ENCODE results near the gene OCA2.

Gene OCA2

GRCh38 chr15:28112962-28113361 is 13.8 kb upstream of the OCA2 start:
- Histone ChIP-seq H2AK5ac (ENCODE audit: low read length, severe bottlenecking) (no peak overlapping the region), H3K4me1 (ENCODE audit: control insufficient read depth, insufficient read depth, low read depth, low read length) (peaks cover 13% of the 10 kb centered on the region), H3K18ac (ENCODE audit: low read depth in 1 of 2, low read length in 2 of 2) (no peak overlapping the region), H4K8ac (ENCODE audit: low read length) (no peak overlapping the region), H2BK5ac (ENCODE audit: low read depth, low read length, poor library complexity, severe bottlenecking) (no peak overlapping the region), H3K14ac (ENCODE audit: low read length in 2 of 2) (no peak overlapping the region), H3K9ac (ENCODE audit: low read length) (no peak overlapping the region), H3K4ac (ENCODE audit: low read depth in 1 of 2, low read length in 2 of 2) (no peak overlapping the region), H4K91ac (ENCODE audit: low read length) (no peak overlapping the region), H3K9me3 (ENCODE audit: control insufficient read depth, low read length) (no peaks in the 10 kb centered on the region), H2BK15ac (ENCODE audit: low read depth, poor library complexity, severe bottlenecking) (no peak overlapping the region), H3K4me3 (ENCODE audit: insufficient read depth in 1 of 2, low read depth in 1 of 2, low read length in 2 of 2) (no peak overlapping the region), H3K36me3 (ENCODE audit: control insufficient read depth in 1 of 2, insufficient read depth in 2 of 2, low read depth in 1 of 2, low read length in 2 of 2) (peaks cover 66 to 70% of the 10 kb centered on the region in 2 experiments), H2BK12ac (ENCODE audit: low read length in 2 of 2) (no peak overlapping the region), H3K27me3 (ENCODE audit: control insufficient read depth in 1 of 2, insufficient read depth in 1 of 2, low read length in 2 of 2) (peaks cover 0 to 1% of the 10 kb centered on the region in 2 experiments), H2BK120ac (ENCODE audit: low read depth, low read length) (no peak overlapping the region), H3K4me2 (ENCODE audit: low read length, poor library complexity, severe bottlenecking) (no peak overlapping the region), H3K27ac (ENCODE audit: low read length, poor library complexity, severe bottlenecking) (no peak overlapping the region), H3K79me1 (replicated peaks; ENCODE audit: low read length, poor library complexity, severe bottlenecking) (peaks cover 13% of the 10 kb centered on the region), H3K23ac (ENCODE audit: low read length in 2 of 2) (no peak overlapping the region), H2AFZ (ENCODE audit: low read depth, low read length) (no peak overlapping the region)
- DNase-seq, result no peak
- WGBS, result 96% methylated on average over 26 of the region's 26 CpGs

DNA sequence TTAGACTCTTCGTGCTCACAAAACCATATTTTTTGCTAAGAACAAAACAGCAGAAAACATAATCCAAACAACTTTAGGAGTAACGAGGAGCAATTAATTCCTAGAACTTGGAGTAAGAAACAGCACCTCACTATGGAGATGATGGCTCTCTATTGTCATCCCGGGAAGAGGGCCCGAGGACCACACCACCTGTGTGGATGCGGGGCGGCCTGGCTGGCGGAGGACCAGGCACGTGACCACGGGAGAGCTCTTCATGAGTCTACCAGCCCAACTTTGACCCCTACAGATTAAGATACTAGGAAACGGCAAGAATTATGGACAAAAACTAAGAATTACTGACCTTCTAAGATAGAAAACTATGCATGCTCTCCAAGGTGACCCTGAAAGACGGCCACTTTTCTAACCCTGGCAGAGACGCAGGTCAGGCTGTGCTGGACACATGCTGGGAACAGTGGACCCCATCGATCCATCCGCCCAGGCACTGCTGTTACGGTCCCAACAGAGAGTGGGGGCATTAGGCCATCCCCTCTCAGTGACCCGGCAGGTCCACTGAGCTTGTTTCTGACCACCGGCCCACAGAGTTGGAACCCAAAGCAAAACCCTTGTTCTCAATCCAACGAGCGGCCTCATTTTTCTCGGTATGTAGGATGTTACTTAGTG is 13.1 kb upstream of the OCA2 start:
- Histone ChIP-seq H4K91ac (ENCODE audit: low read length) (no peak overlapping the region), H3K27ac (ENCODE audit: low read length, poor library complexity, severe bottlenecking) (no peak overlapping the region), H3K4me3 (ENCODE audit: insufficient read depth in 1 of 2, low read depth in 1 of 2, low read length in 2 of 2) (no peak overlapping the region), H2BK5ac (ENCODE audit: low read depth, low read length, poor library complexity, severe bottlenecking) (no peak overlapping the region), H3K9ac (ENCODE audit: low read length) (no peak overlapping the region), H3K18ac (ENCODE audit: low read depth in 1 of 2, low read length in 2 of 2) (no peak overlapping the region), H3K4me1 (ENCODE audit: control insufficient read depth, insufficient read depth, low read depth, low read length) (peaks cover 18% of the 10 kb centered on the region), H3K14ac (ENCODE audit: low read length in 2 of 2) (no peak overlapping the region), H2AFZ (ENCODE audit: low read depth, low read length) (no peak overlapping the region), H2BK15ac (ENCODE audit: low read depth, poor library complexity, severe bottlenecking) (no peak overlapping the region), H3K9me3 (ENCODE audit: control insufficient read depth, low read length) (no peaks in the 10 kb centered on the region), H2BK12ac (ENCODE audit: low read length in 2 of 2) (no peak overlapping the region), H4K8ac (ENCODE audit: low read length) (no peak overlapping the region), H3K4me2 (ENCODE audit: low read length, poor library complexity, severe bottlenecking) (no peak overlapping the region), H2AK5ac (ENCODE audit: low read length, severe bottlenecking) (no peak overlapping the region), H3K36me3 (ENCODE audit: control insufficient read depth in 1 of 2, insufficient read depth in 2 of 2, low read depth in 1 of 2, low read length in 2 of 2) (peaks cover 60 to 63% of the 10 kb centered on the region in 2 experiments), H3K4ac (ENCODE audit: low read depth in 1 of 2, low read length in 2 of 2) (no peak overlapping the region), H3K27me3 (ENCODE audit: control insufficient read depth in 1 of 2, insufficient read depth in 1 of 2, low read length in 2 of 2) (peaks cover 0 to 5% of the 10 kb centered on the region in 2 experiments), H2BK120ac (ENCODE audit: low read depth, low read length) (no peak overlapping the region), H3K23ac (ENCODE audit: low read length in 2 of 2) (no peak overlapping the region), H3K79me1 (replicated peaks; ENCODE audit: low read length, poor library complexity, severe bottlenecking) (peaks cover 12% of the 10 kb centered on the region)
- no peak for DNase-seq
- 97% methylated on average over 20 of the region's 20 CpGs for WGBS

DNA sequence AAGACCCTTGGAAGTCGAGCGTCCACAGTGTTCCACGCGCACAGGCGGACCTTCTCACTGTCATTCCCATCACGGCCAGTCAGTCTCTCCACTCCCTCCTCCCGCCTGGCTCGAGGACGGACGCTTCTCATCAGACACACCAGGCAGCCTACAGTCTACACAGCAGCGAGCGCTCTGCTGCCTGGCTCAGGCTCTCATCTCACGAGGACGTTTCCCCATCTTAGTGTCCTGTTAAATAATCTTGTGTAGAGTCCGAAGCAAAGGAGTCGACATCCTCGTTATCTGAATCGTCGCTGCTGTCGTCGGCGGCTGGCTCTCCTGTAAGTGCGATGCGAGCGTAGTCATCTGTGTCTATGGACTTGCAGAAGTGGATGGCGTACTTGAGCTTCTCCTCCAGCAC is 12.4 kb upstream of the OCA2 start:
- no peak overlapping the region for H2BK5ac ChIP-seq (ENCODE audit: low read depth, low read length, poor library complexity, severe bottlenecking)
- H3K14ac ChIP-seq (ENCODE audit: low read length in 2 of 2), result no peak overlapping the region
- DNase-seq, result no peak
- peaks cover 23% of the 10 kb centered on the region for H3K4me1 ChIP-seq (ENCODE audit: control insufficient read depth, insufficient read depth, low read depth, low read length)
- no peak overlapping the region for H3K4ac ChIP-seq (ENCODE audit: low read depth in 1 of 2, low read length in 2 of 2)
- peaks cover 0 to 12% of the 10 kb centered on the region in 2 experiments for H3K27me3 ChIP-seq (ENCODE audit: control insufficient read depth in 1 of 2, insufficient read depth in 1 of 2, low read length in 2 of 2)
- H2AK5ac ChIP-seq (ENCODE audit: low read length, severe bottlenecking), result no peak overlapping the region
- H3K9me3 ChIP-seq (ENCODE audit: control insufficient read depth, low read length), result no peaks in the 10 kb centered on the region
- no peak overlapping the region for H2BK15ac ChIP-seq (ENCODE audit: low read depth, poor library complexity, severe bottlenecking)
- H3K36me3 ChIP-seq (ENCODE audit: control insufficient read depth in 1 of 2, insufficient read depth in 2 of 2, low read depth in 1 of 2, low read length in 2 of 2), result peaks cover 53 to 56% of the 10 kb centered on the region in 2 experiments
- no peak overlapping the region for H4K91ac ChIP-seq (ENCODE audit: low read length)
- H3K27ac ChIP-seq (ENCODE audit: low read length, poor library complexity, severe bottlenecking), result no peak overlapping the region
- H3K4me3 ChIP-seq (ENCODE audit: insufficient read depth in 1 of 2, low read depth in 1 of 2, low read length in 2 of 2), result no peak overlapping the region
- H2AFZ ChIP-seq (ENCODE audit: low read depth, low read length), result no peak overlapping the region
- H3K23ac ChIP-seq (ENCODE audit: low read length in 2 of 2), result no peak overlapping the region
- H4K8ac ChIP-seq (ENCODE audit: low read length), result no peak overlapping the region
- H3K79me1 ChIP-seq (replicated peaks; ENCODE audit: low read length, poor library complexity, severe bottlenecking), result peaks cover 9% of the 10 kb centered on the region
- no peak overlapping the region for H2BK12ac ChIP-seq (ENCODE audit: low read length in 2 of 2)
- H3K9ac ChIP-seq (ENCODE audit: low read length), result no peak overlapping the region
- no peak overlapping the region for H3K18ac ChIP-seq (ENCODE audit: low read depth in 1 of 2, low read length in 2 of 2)
- no peak overlapping the region for H3K4me2 ChIP-seq (ENCODE audit: low read length, poor library complexity, severe bottlenecking)
- 94% methylated on average over 26 of the region's 26 CpGs for WGBS
- no peak overlapping the region for H2BK120ac ChIP-seq (ENCODE audit: low read depth, low read length)

- no peak for DNase-seq
- Histone ChIP-seq H3K18ac (ENCODE audit: low read depth in 1 of 2, low read length in 2 of 2) (no peak overlapping the region), H3K23ac (ENCODE audit: low read length in 2 of 2) (no peak overlapping the region), H3K4me1 (ENCODE audit: control insufficient read depth, insufficient read depth, low read depth, low read length) (peaks cover 31% of the 10 kb centered on the region), H3K9me3 (ENCODE audit: control insufficient read depth, low read length) (no peaks in the 10 kb centered on the region), H3K4ac (ENCODE audit: low read depth in 1 of 2, low read length in 2 of 2) (no peak overlapping the region), H2AK5ac (ENCODE audit: low read length, severe bottlenecking) (no peak overlapping the region), H3K14ac (ENCODE audit: low read length in 2 of 2) (no peak overlapping the region), H2AFZ (ENCODE audit: low read depth, low read length) (no peak overlapping the region), H3K4me3 (ENCODE audit: insufficient read depth in 1 of 2, low read depth in 1 of 2, low read length in 2 of 2) (no peak overlapping the region), H2BK15ac (ENCODE audit: low read depth, poor library complexity, severe bottlenecking) (no peak overlapping the region), H3K4me2 (ENCODE audit: low read length, poor library complexity, severe bottlenecking) (no peak overlapping the region), H4K8ac (ENCODE audit: low read length) (no peak overlapping the region), H3K36me3 (ENCODE audit: control insufficient read depth in 1 of 2, insufficient read depth in 2 of 2, low read depth in 1 of 2, low read length in 2 of 2) (peaks cover 44 to 46% of the 10 kb centered on the region in 2 experiments), H3K9ac (ENCODE audit: low read length) (no peak overlapping the region), H3K79me1 (replicated peaks; ENCODE audit: low read length, poor library complexity, severe bottlenecking) (peaks cover 7% of the 10 kb centered on the region), H2BK120ac (ENCODE audit: low read depth, low read length) (no peak overlapping the region), H3K27ac (ENCODE audit: low read length, poor library complexity, severe bottlenecking) (no peak overlapping the region), H2BK5ac (ENCODE audit: low read depth, low read length, poor library complexity, severe bottlenecking) (no peak overlapping the region), H2BK12ac (ENCODE audit: low read length in 2 of 2) (no peak overlapping the region), H3K27me3 (ENCODE audit: control insufficient read depth in 1 of 2, insufficient read depth in 1 of 2, low read length in 2 of 2) (peaks cover 7 to 22% of the 10 kb centered on the region in 2 experiments), H4K91ac (ENCODE audit: low read length) (no peak overlapping the region)
- 91% methylated on average over 6 of the region's 7 CpGs for WGBS
These were observed 11.4 kb upstream of the OCA2 start for GRCh38 chr15:28110481-28110881.
